MCF 10A (cell line): ENCODE results near the gene DRAXIN. TPM values are rescaled to one million over a fixed set of nuclear protein-coding genes. Genes with fewer than 3 reads are reported as not detected.

Experiments
- BruUV-seq: library from RNA; stranded (reverse); fragments of 400-500 nt; replicated peaks from 2 replicates; lab custom pipeline; 2021; lab: Mats Ljungman, UMichigan
- CTCF ChIA-PET: fragments of 300-600 bp; sonication (Branson Sonifier 250); formaldehyde crosslinking; extraction: SDS; loops from one replicate; lab custom pipeline; 2021; ENCODE audit warnings: antibody characterized with exemption, inconsistent platforms; lab: Yijun Ruan, JAX
- POLR2A ChIA-PET: fragments of 300-600, 350-650 bp; sonication (Branson Sonifier 250); formaldehyde crosslinking; extraction: SDS; loops from one replicate; lab custom pipeline; 2020; ENCODE audit warnings: antibody characterized with exemption, inconsistent platforms; lab: Yijun Ruan, JAX
- DNase-seq: peaks from one replicate; pipeline ENCODE4 v3.0.0-alpha.2; 2018; ENCODE audit not compliant: unreplicated experiment
- H3K27ac Mint-ChIP-seq: one replicate; pipeline ENCODE4 v1.8.0; 2022; ENCODE audit warnings: mild to moderate bottlenecking, low read depth, mixed read lengths; ENCODE audit not compliant: unreplicated experiment
- H3K27me3 Mint-ChIP-seq: one replicate; pipeline ENCODE4 v1.8.0; 2022; ENCODE audit warnings: mixed read lengths; ENCODE audit not compliant: insufficient read depth, unreplicated experiment
- H3K36me3 Mint-ChIP-seq: one replicate; pipeline ENCODE4 v1.8.0; 2022; ENCODE audit warnings: mild to moderate bottlenecking, moderate library complexity, mixed read lengths; ENCODE audit not compliant: insufficient read depth, unreplicated experiment
- H3K4me1 Mint-ChIP-seq: one replicate; pipeline ENCODE4 v1.8.0; 2022; ENCODE audit warnings: mixed read lengths; ENCODE audit not compliant: insufficient read depth, unreplicated experiment
- H3K4me3 Mint-ChIP-seq: one replicate; pipeline ENCODE4 v1.8.0; 2022; ENCODE audit warnings: mild to moderate bottlenecking, moderate library complexity, mixed read lengths; ENCODE audit not compliant: unreplicated experiment
- H3K9me3 Mint-ChIP-seq: one replicate; pipeline ENCODE4 v1.8.0; 2022; ENCODE audit warnings: mixed read lengths; ENCODE audit not compliant: unreplicated experiment
- intact Hi-C: fragments of 100-400 bp; cut with micrococcal nuclease; formaldehyde crosslinking; loops from 2 replicates; pipeline ENCODE4 v1.14.1; 2022
- total RNA-seq: library from RNA; stranded (reverse); gene quantifications from 2 replicates; pipeline ENCODE4 v1.2.3, GENCODE V29; 2022
- TF ChIP-seq, protein P1 (sequence below): fragments of 200-600 bp; IDR thresholded peaks from one replicate; pipeline ENCODE4 v1.8.0; 2022; ENCODE audit warnings: antibody characterized with exemption, mild to moderate bottlenecking; ENCODE audit not compliant: unreplicated experiment

The DRAXIN gene
- total RNA-seq, 1 experiment from 2014 or later: 0.07 TPM

DNA sequence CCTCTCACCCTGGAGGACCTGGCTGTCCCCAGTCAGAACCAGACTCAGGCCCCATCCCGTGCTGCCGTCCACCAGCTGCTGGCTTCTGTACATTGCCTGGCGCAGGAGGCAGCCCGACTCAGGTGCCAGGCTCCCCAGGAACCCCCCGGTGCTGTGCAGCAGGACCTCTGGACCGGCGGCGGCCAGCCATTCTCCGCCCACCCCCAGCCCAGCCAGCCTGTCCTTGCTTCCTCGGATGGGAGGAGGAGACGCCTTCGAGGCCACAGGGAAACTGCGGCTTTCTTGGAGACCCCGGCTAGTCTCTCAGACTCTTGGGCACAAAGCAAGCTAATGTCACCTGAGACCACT, 74.9 kb downstream of the DRAXIN start:
- TF ChIP-seq, protein P1, sequence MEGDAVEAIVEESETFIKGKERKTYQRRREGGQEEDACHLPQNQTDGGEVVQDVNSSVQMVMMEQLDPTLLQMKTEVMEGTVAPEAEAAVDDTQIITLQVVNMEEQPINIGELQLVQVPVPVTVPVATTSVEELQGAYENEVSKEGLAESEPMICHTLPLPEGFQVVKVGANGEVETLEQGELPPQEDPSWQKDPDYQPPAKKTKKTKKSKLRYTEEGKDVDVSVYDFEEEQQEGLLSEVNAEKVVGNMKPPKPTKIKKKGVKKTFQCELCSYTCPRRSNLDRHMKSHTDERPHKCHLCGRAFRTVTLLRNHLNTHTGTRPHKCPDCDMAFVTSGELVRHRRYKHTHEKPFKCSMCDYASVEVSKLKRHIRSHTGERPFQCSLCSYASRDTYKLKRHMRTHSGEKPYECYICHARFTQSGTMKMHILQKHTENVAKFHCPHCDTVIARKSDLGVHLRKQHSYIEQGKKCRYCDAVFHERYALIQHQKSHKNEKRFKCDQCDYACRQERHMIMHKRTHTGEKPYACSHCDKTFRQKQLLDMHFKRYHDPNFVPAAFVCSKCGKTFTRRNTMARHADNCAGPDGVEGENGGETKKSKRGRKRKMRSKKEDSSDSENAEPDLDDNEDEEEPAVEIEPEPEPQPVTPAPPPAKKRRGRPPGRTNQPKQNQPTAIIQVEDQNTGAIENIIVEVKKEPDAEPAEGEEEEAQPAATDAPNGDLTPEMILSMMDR: no peak
- H3K4me1 Mint-ChIP-seq: no peaks in the 10 kb centered on the region
- H3K27ac Mint-ChIP-seq: no peak overlapping the region
- H3K27me3 Mint-ChIP-seq: peaks cover 5% of the 10 kb centered on the region
- H3K9me3 Mint-ChIP-seq: no peaks in the 10 kb centered on the region
- DNase-seq: no peak
- no TSS peak for BruUV-seq
- intact Hi-C loops: no loop called here
- ChIA-PET POLR2A (no interaction called here), CTCF (no interaction called here)
- no peaks in the 10 kb centered on the region for H3K36me3 Mint-ChIP-seq
- H3K4me3 Mint-ChIP-seq: no peak overlapping the region

DNA sequence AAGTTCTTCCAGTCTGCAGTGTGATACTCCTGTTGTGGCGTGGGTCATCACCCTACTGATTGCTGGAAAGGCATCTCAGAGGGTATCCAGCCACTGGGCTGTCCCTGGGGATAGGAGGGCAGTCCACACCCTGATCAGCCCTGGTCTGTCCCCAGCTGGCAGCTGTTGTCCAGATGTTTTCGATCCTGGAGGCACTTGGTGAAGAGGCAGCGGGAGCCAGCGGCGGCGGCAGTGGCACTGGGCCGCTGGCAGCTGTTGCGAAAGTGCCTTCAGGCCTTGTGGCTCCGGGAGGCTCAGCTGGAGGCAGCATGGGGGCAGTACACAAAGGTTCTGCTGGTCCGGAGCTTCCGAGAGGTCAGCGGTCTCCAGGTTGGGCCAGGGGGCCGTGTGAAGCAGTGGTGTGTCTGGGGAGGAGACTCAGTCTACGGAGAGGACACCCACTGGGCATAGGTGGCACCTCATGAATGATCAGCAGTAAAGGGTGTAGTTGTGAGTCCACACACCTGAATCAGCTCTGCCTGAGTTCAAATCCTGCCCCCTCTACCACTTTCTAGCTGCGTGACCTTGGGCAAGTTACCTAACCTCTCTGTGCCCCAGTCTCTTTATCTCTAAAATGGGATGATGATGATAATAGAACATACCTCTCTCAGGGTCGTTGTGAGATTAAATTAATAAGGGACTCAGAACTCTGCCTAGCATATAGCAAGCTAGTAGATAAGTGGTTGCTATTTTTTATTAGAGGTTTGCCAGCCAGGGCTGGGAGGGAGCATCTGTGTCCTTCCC, 76.6 kb downstream of the DRAXIN start:
- no peak overlapping the region for H3K4me3 Mint-ChIP-seq
- ChIA-PET POLR2A (no interaction called here), CTCF (no interaction called here)
- TF ChIP-seq, protein P1: no peak
- BruUV-seq: no TSS peak
- no peak overlapping the region for H3K27ac Mint-ChIP-seq
- H3K27me3 Mint-ChIP-seq: no peaks in the 10 kb centered on the region
- intact Hi-C loops: no loop called here
- no peaks in the 10 kb centered on the region for H3K9me3 Mint-ChIP-seq
- DNase-seq: no peak
- H3K4me1 Mint-ChIP-seq: no peaks in the 10 kb centered on the region
- H3K36me3 Mint-ChIP-seq: no peaks in the 10 kb centered on the region

DNA sequence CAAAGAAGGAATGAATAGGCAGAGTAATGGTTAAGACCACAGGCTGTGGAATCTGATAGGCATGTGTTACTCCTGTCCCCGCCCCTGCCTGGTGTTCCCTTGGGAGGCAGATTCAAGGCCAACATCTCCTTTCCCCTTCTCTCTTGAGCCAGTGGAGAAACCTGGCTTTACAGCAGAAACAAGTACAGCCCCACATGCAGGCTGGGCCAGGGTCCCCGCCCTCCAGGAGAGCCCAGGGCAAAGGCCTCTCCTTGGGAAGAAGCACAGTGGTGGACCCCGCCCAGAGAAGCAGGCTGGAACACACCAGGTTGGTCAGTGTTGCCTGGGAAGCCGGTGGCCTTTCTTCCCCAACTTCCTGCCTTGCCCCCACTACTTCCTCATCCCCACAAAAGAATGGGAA, 77.3 kb downstream of the DRAXIN start:
- no TSS peak for BruUV-seq
- DNase-seq: no peak
- POLR2A ChIA-PET: no interaction called here

DNA sequence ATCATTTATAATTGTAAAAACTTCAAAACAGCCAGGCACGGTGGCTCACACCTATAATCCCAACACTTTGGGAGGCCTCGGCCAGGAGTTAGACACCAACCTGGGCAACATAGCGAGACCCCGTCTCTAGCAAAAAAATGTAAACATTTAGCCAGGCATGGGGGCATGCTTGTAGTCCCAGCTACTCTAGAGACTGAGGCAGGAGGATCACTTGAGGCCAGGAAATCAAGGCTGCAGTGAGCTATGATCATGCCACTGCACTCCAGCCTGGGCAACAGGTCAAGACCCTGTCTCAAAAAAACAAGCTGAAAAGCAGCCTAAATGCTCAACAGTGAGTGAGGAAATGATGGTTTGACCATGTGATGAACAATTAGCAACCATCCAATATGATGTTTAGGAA, 77.8 kb downstream of the DRAXIN start:
- no TSS peak for BruUV-seq
- ChIA-PET POLR2A (interaction anchor here (1.1 kb wide), 1 partner anchor 18 kb away, joined by 4 read pairs; no protein-coding TSS in a partner anchor), CTCF (interaction anchor here (0.6 kb wide), 2 partner anchors 364 to 460 kb away, joined by 3 read pairs; no protein-coding TSS in a partner anchor)
- intact Hi-C loops: no loop called here
- no peak overlapping the region for H3K27ac Mint-ChIP-seq
- TF ChIP-seq, protein P1: no peak
- H3K36me3 Mint-ChIP-seq: no peaks in the 10 kb centered on the region
- DNase-seq: no peak
- H3K9me3 Mint-ChIP-seq: no peaks in the 10 kb centered on the region
- no peak overlapping the region for H3K4me3 Mint-ChIP-seq
- H3K27me3 Mint-ChIP-seq: no peaks in the 10 kb centered on the region
- H3K4me1 Mint-ChIP-seq: no peaks in the 10 kb centered on the region

More for the DNA sequence above, 77.3 kb downstream of the DRAXIN start:
- Mint-ChIP-seq H3K27me3 (no peaks in the 10 kb centered on the region), H3K9me3 (no peaks in the 10 kb centered on the region), H3K36me3 (no peaks in the 10 kb centered on the region), H3K4me3 (no peak overlapping the region), H3K4me1 (no peaks in the 10 kb centered on the region), H3K27ac (no peak overlapping the region)
- CTCF ChIA-PET: interaction anchor here (0.6 kb wide), 1 partner anchor 460 kb away, joined by 3 read pairs; no protein-coding TSS in a partner anchor
- TF ChIP-seq, protein P1: no peak
- intact Hi-C loops: no loop called here
